Mammary epithelial cell (primary cell): ENCODE results near the gene CHMP2A.

Experiments
- CTCF ChIP-seq, 2 donors: IDR thresholded peaks in 1 of 2; conservative IDR thresholded peaks in 1 of 2; 2 replicates each; pipeline ENCODE4 v1.5.1; 2011 to 2012; ENCODE audit warnings: inconsistent platforms in 2 of 2, low read length in 2 of 2, mild to moderate bottlenecking in 2 of 2, control low read depth in 1 of 2, low read depth in 1 of 2; ENCODE audit not compliant: insufficient read depth in 1 of 2; ENCODE audit errors: extremely low read depth in 1 of 2
- EZH2 ChIP-seq: IDR thresholded peaks from 2 replicates; pipeline ENCODE4 v1.6.1; 2012; ENCODE audit warnings: low read length, inconsistent platforms, borderline replicate concordance

GRCh38 chr19:58519087-58519354 lies 35.9 kb downstream of the CHMP2A start:
- peak; percentile 57 to 74 for TF ChIP-seq CTCF (conservative IDR thresholded peaks at IDR 0.05 in 1 of 2, IDR thresholded peaks at IDR 0.05 in 1 of 2; ENCODE audit: extremely low read depth in 1 of 2, insufficient read depth in 1 of 2, low read depth in 1 of 2, low read length in 2 of 2)
- no peak for TF ChIP-seq EZH2
